K562 (cell line): ENCODE results near the gene CTF1. TPM values are rescaled to one million over a fixed set of nuclear protein-coding genes. Genes with fewer than 3 reads are reported as not detected.
A peak's percentile ranks its signal among the peaks of the same experiment; 100 is the strongest.

Source experiments
- ATAC-seq: fragments of 200-7000 bp; cut with Tn5 transposase; 3 replicates; pipeline ENCODE4 v1.9.1; 2020; ENCODE audit warnings: moderate library complexity
- BruUV-seq: library from RNA; stranded (reverse); fragments of 400-500 nt; replicated peaks from 2 replicates; lab custom pipeline; 2021; lab: Mats Ljungman, UMichigan
- CTCF ChIA-PET: fragments of 300-600 bp; formaldehyde crosslinking; extraction: SDS; loops from one replicate; lab custom pipeline; 2021; ENCODE audit warnings: low intra/inter-chr PET ratio; lab: Yijun Ruan, JAX
- POLR2A ChIA-PET: fragments of 300-600, 350-650 bp; sonication (Branson Sonifier 250); formaldehyde crosslinking; extraction: SDS; loops from one replicate; lab custom pipeline; 2021; ENCODE audit warnings: antibody characterized with exemption, inconsistent platforms; lab: Yijun Ruan, JAX
- DNase-seq, 4 experiments: peaks; one replicate each; pipeline versions ENCODE4 v3.0.0 to v3.0.0-alpha.2; 2011 to 2018; ENCODE audit warnings: low spot score in 3 of 4, mixed read lengths in 3 of 4; ENCODE audit errors: extremely low read depth in 1 of 4
- FAIRE-seq: peaks from 2 replicates; lab custom pipeline; 2011; peaks lifted over from hg19 to GRCh38; lab: Jason Lieb, UNC
- H2AFZ ChIP-seq: 2 replicates; pipeline ENCODE4 v1.6.0; 2011; ENCODE audit warnings: low read depth, low read length, control low read depth, inconsistent platforms
- H3K27ac ChIP-seq: fragments of 200-600 bp; 3 replicates; pipeline ENCODE4 v1.8.0; 2011; ENCODE audit warnings: low read depth, mild to moderate bottlenecking, control low read depth, inconsistent platforms, low read length, moderate library complexity, mixed read lengths; ENCODE audit errors: extremely low read depth
- H3K27me3 ChIP-seq, 2 experiments: fragments of 300-600 bp in 1 of 2; 2 replicates in 1 of 2; 3 replicates in 1 of 2; pipeline versions ENCODE4 v1.6.0 to v1.8.0; 2011; ENCODE audit warnings: inconsistent platforms in 2 of 2, low read length in 2 of 2, mild to moderate bottlenecking in 1 of 2, mixed read lengths in 1 of 2, moderate library complexity in 1 of 2; ENCODE audit not compliant: control insufficient read depth in 2 of 2, insufficient read depth in 2 of 2
- H3K36me3 ChIP-seq: fragments of 300-600 bp; 3 replicates; pipeline ENCODE4 v1.8.0; 2011; ENCODE audit warnings: mild to moderate bottlenecking, low read length, inconsistent platforms; ENCODE audit not compliant: control insufficient read depth, insufficient read depth
- H3K4me1 ChIP-seq, 2 experiments: fragments of 200-600 bp in 1 of 2; replicated peaks in 1 of 2; 2 replicates in 1 of 2; 3 replicates in 1 of 2; pipeline versions ENCODE4 v1.5.1 to v1.8.0; 2011; ENCODE audit warnings: inconsistent platforms in 2 of 2, low read length in 2 of 2, mild to moderate bottlenecking in 1 of 2, mixed read lengths in 1 of 2, moderate library complexity in 1 of 2; ENCODE audit not compliant: control insufficient read depth in 2 of 2, insufficient read depth in 2 of 2
- H3K4me2 ChIP-seq: 2 replicates; pipeline ENCODE4 v1.6.1; 2011; ENCODE audit warnings: low read length, control low read depth, inconsistent platforms, mixed read lengths; ENCODE audit not compliant: insufficient read depth
- H3K4me3 ChIP-seq: fragments of 200-600 bp; sonication (generic), shearing (Covaris generic); 2 replicates; pipeline ENCODE4 v1.5.1; 2016; ENCODE audit warnings: control low read depth, inconsistent platforms
- H3K79me2 ChIP-seq: fragments of 200-600 bp; 3 replicates; pipeline ENCODE4 v1.8.0; 2011; ENCODE audit warnings: low read length, inconsistent platforms; ENCODE audit not compliant: control insufficient read depth, insufficient read depth
- H3K9ac ChIP-seq, 2 experiments: 2 replicates each; pipeline versions ENCODE4 v1.6.0 to v1.6.1; 2011; ENCODE audit warnings: low read depth in 2 of 2, low read length in 2 of 2, control low read depth in 1 of 2, inconsistent platforms in 1 of 2, mild to moderate bottlenecking in 1 of 2, mixed read lengths in 1 of 2; ENCODE audit not compliant: insufficient read depth in 1 of 2
- H3K9me1 ChIP-seq: one replicate; pipeline ENCODE4 v1.6.0; 2011; ENCODE audit warnings: inconsistent platforms, mild to moderate bottlenecking, low read length, moderate library complexity; ENCODE audit not compliant: control insufficient read depth, insufficient read depth
- H3K9me3 ChIP-seq: replicated peaks from 2 replicates; pipeline ENCODE4 v1.5.1; 2011; ENCODE audit warnings: low read depth, low read length, inconsistent platforms; ENCODE audit not compliant: control insufficient read depth, insufficient read depth
- H4K20me1 ChIP-seq: replicated peaks from 2 replicates; pipeline ENCODE4 v1.6.1; 2011; ENCODE audit warnings: low read length, inconsistent platforms, mixed read lengths; ENCODE audit not compliant: control insufficient read depth, insufficient read depth
- CC2D1A ChIP-seq: fragments of 450-650 bp; IDR thresholded peaks from 2 replicates; pipeline ENCODE4 v1.6.1; 2017; ENCODE audit warnings: mild to moderate bottlenecking
- KLF6 ChIP-seq: fragments of 250-450 bp; sonication (Bioruptor Pico); IDR thresholded peaks from 2 replicates; pipeline ENCODE4 v1.4.0; 2020; ENCODE audit warnings: mild to moderate bottlenecking, moderate library complexity, borderline replicate concordance
- PATZ1 ChIP-seq: fragments of 250-450 bp; sonication (Bioruptor Pico); IDR thresholded peaks from 2 replicates; pipeline ENCODE4 v1.5.0; 2020; ENCODE audit warnings: mild to moderate bottlenecking, borderline replicate concordance
- RBFOX2 ChIP-seq: fragments of 200-400 bp; formaldehyde crosslinking; IDR thresholded peaks from 2 replicates; pipeline ENCODE4 v1.6.1; 2017; ENCODE audit warnings: low read depth, mild to moderate bottlenecking, low read length, moderate library complexity
- TEAD2 ChIP-seq: fragments of 450-650 bp; IDR thresholded peaks from 2 replicates; pipeline ENCODE4 v1.6.1; 2016; ENCODE audit warnings: missing genetic modification characterization, control low read depth, missing compliant biosample characterization
- ZFX ChIP-seq: sonication (generic); formaldehyde crosslinking; IDR thresholded peaks from 2 replicates; pipeline ENCODE4 v1.8.0; 2022; ENCODE audit warnings: mild to moderate bottlenecking, missing genetic modification reagents, moderate library complexity
- WGBS: fragments of 100-300 bp; shearing (Covaris generic); methylation state at CpG from one replicate; pipeline ENCODE4 v1.1.6; 2016; ENCODE audit warnings: low coverage, mixed read lengths; ENCODE audit not compliant: insufficient coverage; ENCODE audit errors: missing lambda C conversion rate; 5-methylcytosine and 5-hydroxymethylcytosine counted together
- in situ Hi-C: fragments of 300-500 bp; cut with MboI; formaldehyde crosslinking; loops from 4 replicates; pipeline ENCODE4 v1.15.0; 2018; ENCODE audit warnings: inconsistent platforms, mixed read lengths
- intact Hi-C: fragments of 100-400 bp; cut with micrococcal nuclease; formaldehyde crosslinking; loops from 2 replicates; pipeline ENCODE4 v1.14.2; 2022
- polyA plus RNA-seq, 8 experiments: library from polyadenylated mRNA; depleted of rRNA in 4 of 8; stranded (reverse) in 5 of 8; unstranded in 3 of 8; fragments of >200 nt; fragmentation: Nextera tagmentation in 2 of 8; fragmentation: Illumina TruSeq in 1 of 8; extraction: Ambion mirVana in 2 of 8; extraction: Trizol in 1 of 8; gene quantifications; 2 replicates each; pipeline versions ENCODE4 v1.2.1 to v1.2.3, GENCODE V29; 2011 to 2014; ENCODE audit warnings: inconsistent platforms in 1 of 8, missing spikeins in 1 of 8
- total RNA-seq, 7 experiments: library from RNA; depleted of rRNA in 6 of 7; stranded (reverse); fragments of >200 nt in 6 of 7; fragmentation: Illumina TruSeq in 2 of 7; extraction: Trizol in 2 of 7; gene quantifications; 2 replicates each; pipeline versions ENCODE4 v1.2.1 to v1.2.3, GENCODE V29; 2011 to 2021; ENCODE audit warnings: low replicate concordance in 1 of 7
- TF ChIP-seq, protein P1 (sequence below): conservative IDR thresholded peaks from 2 replicates; pipeline ENCODE4 v1.6.1; 2011; ENCODE audit warnings: low read depth, mild to moderate bottlenecking, low read length; ENCODE audit not compliant: control insufficient read depth
- TF ChIP-seq, protein P2 (sequence below): sonication (generic); formaldehyde crosslinking; IDR thresholded peaks from 2 replicates; pipeline ENCODE4 v1.8.1; 2023; ENCODE audit warnings: missing genetic modification reagents, mild to moderate bottlenecking, borderline replicate concordance
- TF ChIP-seq, protein P3 (sequence below), 2 experiments: fragments of 150-350 bp in 1 of 2; IDR thresholded peaks; 2 replicates each; pipeline ENCODE4 v1.6.1; 2012 to 2016; ENCODE audit warnings: low read depth in 2 of 2, low read length in 2 of 2, mild to moderate bottlenecking in 1 of 2, moderate library complexity in 1 of 2

CTF1 gene
- total and polyA plus RNA-seq, 9 of the 15 experiments (the other 6 are each of a cell fraction or from before 2014, with no cell fraction given): 0.24 to 2.5 (median 0.44) TPM

- Histone ChIP-seq H3K9ac (peak overlapping the region in 1 of 2 experiments; percentile 93; a peak in 2 of 4 replicates), H2AFZ (no peak overlapping the region), H3K4me3 (no peak overlapping the region), H3K4me2 (no peak overlapping the region), H3K79me2 (peaks cover 17% of the 10 kb centered on the region), H3K36me3 (peaks cover 43% of the 10 kb centered on the region; the same call in 2 of the 3 replicates), H3K27me3 (no peaks in the 10 kb centered on the region; a peak in 1 of 5 replicates), H4K20me1 (peaks cover 3% of the 10 kb centered on the region; the same call in 1 of the 2 replicates), H3K27ac (no peak overlapping the region), H3K9me1 (peaks cover 3% of the 10 kb centered on the region), H3K4me1 (peaks cover 3 to 59% of the 10 kb centered on the region in 2 experiments; a peak in 4 of 5 replicates), H3K9me3 (no peaks in the 10 kb centered on the region)
- 92% methylated on average over 3 of the region's 26 CpGs for WGBS
- no peak for FAIRE-seq
- POLR2A ChIA-PET: interaction anchor here (1.3 kb wide), 1 partner anchor 81 kb away, joined by 3 read pairs; no protein-coding TSS in a partner anchor
- peak; percentile 47; the same call in 1 of the 2 replicates for TF ChIP-seq RBFOX2
- no peak for TF ChIP-seq CC2D1A
- no peak for TF ChIP-seq PATZ1 (CRISPR knock-in tag)
- TF ChIP-seq, protein P1, sequence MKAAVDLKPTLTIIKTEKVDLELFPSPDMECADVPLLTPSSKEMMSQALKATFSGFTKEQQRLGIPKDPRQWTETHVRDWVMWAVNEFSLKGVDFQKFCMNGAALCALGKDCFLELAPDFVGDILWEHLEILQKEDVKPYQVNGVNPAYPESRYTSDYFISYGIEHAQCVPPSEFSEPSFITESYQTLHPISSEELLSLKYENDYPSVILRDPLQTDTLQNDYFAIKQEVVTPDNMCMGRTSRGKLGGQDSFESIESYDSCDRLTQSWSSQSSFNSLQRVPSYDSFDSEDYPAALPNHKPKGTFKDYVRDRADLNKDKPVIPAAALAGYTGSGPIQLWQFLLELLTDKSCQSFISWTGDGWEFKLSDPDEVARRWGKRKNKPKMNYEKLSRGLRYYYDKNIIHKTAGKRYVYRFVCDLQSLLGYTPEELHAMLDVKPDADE: no peak
- TF ChIP-seq KLF6 (CRISPR knock-in tag): no peak
- TF ChIP-seq TEAD2 (tag): no peak
- TF ChIP-seq, protein P2, sequence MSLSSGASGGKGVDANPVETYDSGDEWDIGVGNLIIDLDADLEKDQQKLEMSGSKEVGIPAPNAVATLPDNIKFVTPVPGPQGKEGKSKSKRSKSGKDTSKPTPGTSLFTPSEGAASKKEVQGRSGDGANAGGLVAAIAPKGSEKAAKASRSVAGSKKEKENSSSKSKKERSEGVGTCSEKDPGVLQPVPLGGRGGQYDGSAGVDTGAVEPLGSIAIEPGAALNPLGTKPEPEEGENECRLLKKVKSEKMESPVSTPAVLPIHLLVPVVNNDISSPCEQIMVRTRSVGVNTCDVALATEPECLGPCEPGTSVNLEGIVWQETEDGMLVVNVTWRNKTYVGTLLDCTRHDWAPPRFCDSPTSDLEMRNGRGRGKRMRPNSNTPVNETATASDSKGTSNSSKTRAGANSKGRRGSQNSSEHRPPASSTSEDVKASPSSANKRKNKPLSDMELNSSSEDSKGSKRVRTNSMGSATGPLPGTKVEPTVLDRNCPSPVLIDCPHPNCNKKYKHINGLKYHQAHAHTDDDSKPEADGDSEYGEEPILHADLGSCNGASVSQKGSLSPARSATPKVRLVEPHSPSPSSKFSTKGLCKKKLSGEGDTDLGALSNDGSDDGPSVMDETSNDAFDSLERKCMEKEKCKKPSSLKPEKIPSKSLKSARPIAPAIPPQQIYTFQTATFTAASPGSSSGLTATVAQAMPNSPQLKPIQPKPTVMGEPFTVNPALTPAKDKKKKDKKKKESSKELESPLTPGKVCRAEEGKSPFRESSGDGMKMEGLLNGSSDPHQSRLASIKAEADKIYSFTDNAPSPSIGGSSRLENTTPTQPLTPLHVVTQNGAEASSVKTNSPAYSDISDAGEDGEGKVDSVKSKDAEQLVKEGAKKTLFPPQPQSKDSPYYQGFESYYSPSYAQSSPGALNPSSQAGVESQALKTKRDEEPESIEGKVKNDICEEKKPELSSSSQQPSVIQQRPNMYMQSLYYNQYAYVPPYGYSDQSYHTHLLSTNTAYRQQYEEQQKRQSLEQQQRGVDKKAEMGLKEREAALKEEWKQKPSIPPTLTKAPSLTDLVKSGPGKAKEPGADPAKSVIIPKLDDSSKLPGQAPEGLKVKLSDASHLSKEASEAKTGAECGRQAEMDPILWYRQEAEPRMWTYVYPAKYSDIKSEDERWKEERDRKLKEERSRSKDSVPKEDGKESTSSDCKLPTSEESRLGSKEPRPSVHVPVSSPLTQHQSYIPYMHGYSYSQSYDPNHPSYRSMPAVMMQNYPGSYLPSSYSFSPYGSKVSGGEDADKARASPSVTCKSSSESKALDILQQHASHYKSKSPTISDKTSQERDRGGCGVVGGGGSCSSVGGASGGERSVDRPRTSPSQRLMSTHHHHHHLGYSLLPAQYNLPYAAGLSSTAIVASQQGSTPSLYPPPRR (CRISPR knock-in tag): no peak
- TF ChIP-seq ZFX: no peak
- TF ChIP-seq, protein P3, sequence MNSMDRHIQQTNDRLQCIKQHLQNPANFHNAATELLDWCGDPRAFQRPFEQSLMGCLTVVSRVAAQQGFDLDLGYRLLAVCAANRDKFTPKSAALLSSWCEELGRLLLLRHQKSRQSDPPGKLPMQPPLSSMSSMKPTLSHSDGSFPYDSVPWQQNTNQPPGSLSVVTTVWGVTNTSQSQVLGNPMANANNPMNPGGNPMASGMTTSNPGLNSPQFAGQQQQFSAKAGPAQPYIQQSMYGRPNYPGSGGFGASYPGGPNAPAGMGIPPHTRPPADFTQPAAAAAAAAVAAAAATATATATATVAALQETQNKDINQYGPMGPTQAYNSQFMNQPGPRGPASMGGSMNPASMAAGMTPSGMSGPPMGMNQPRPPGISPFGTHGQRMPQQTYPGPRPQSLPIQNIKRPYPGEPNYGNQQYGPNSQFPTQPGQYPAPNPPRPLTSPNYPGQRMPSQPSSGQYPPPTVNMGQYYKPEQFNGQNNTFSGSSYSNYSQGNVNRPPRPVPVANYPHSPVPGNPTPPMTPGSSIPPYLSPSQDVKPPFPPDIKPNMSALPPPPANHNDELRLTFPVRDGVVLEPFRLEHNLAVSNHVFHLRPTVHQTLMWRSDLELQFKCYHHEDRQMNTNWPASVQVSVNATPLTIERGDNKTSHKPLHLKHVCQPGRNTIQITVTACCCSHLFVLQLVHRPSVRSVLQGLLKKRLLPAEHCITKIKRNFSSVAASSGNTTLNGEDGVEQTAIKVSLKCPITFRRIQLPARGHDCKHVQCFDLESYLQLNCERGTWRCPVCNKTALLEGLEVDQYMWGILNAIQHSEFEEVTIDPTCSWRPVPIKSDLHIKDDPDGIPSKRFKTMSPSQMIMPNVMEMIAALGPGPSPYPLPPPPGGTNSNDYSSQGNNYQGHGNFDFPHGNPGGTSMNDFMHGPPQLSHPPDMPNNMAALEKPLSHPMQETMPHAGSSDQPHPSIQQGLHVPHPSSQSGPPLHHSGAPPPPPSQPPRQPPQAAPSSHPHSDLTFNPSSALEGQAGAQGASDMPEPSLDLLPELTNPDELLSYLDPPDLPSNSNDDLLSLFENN (IDR thresholded peaks at IDR 0.05; ENCODE audit: low read depth in 2 of 2, low read length in 2 of 2): no peak
- CTCF ChIA-PET: no interaction called here
- ATAC-seq: no peak
- in situ Hi-C loops (no loop called here), intact Hi-C loops (no loop called here)
- DNase-seq: no peak
- BruUV-seq: no TSS peak
Observed at GRCh38 chr16:30925632-30925987, 29.2 kb downstream of the CTF1 start.
